ENCODE results near the gene YARS2. TPM values are rescaled to one million over a fixed set of nuclear protein-coding genes. Genes with fewer than 3 reads are reported as not detected.

YARS2 gene
- total RNA-seq, 1 experiment from 2014 or later, result 41.4 TPM

DNA sequence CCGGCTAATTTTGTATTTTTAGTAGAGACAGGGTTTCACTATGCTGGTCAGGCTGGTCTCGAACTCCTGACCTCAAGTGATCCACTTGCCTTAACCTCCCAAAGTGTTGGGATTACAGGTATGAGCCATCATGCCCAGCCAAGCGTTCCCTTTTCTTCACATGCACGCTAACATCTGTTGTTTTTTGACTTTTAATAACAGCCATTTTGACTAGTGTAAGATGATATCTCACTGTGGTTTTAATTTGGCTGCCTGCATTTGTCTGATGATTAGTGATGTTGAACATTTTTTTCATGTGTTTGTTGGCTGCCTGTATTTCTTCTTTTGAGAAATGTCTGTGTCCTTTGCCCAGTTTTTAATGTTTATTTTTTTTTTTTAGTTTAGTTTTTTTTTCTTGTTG lies 10.2 kb upstream of the YARS2 start:
- no peaks in the 10 kb centered on the region for H3K36me3 Mint-ChIP-seq (ENCODE audit: insufficient read depth in 1 of 3, low read depth in 3 of 3)
- H3K4me3 Mint-ChIP-seq, result no peak overlapping the region
- H3K27ac ChIP-seq (ENCODE audit: insufficient read length, low read depth, low read length), result no peak overlapping the region

More for the DNA sequence above, 10.2 kb upstream of the YARS2 start:
- DNase-seq, result no peak
- H2AK5ac ChIP-seq (ENCODE audit: insufficient read length, low read length), result no peak overlapping the region
- H3K18ac ChIP-seq (ENCODE audit: insufficient read length, low read depth, low read length), result no peak overlapping the region
- H3K14ac ChIP-seq (ENCODE audit: insufficient read depth, low read length), result no peak overlapping the region
- Mint-ChIP-seq H3K4me1 (peaks cover 2 to 4% of the 10 kb centered on the region in 2 experiments; a peak in 2 of 4 replicates), H3K9me3 (no peaks in the 10 kb centered on the region), H3K27ac (no peak overlapping the region), H3K27me3 (ENCODE audit: low read depth) (no peaks in the 10 kb centered on the region)
- H3K56ac ChIP-seq (ENCODE audit: insufficient read length, low read depth, low read length), result no peak overlapping the region
- no peak overlapping the region for H3T11ph ChIP-seq (ENCODE audit: low read length)
- no peaks in the 10 kb centered on the region for H3K23me2 ChIP-seq (ENCODE audit: insufficient read length, low read depth, low read length, poor library complexity, severe bottlenecking)
- TF ChIP-seq, protein P1, sequence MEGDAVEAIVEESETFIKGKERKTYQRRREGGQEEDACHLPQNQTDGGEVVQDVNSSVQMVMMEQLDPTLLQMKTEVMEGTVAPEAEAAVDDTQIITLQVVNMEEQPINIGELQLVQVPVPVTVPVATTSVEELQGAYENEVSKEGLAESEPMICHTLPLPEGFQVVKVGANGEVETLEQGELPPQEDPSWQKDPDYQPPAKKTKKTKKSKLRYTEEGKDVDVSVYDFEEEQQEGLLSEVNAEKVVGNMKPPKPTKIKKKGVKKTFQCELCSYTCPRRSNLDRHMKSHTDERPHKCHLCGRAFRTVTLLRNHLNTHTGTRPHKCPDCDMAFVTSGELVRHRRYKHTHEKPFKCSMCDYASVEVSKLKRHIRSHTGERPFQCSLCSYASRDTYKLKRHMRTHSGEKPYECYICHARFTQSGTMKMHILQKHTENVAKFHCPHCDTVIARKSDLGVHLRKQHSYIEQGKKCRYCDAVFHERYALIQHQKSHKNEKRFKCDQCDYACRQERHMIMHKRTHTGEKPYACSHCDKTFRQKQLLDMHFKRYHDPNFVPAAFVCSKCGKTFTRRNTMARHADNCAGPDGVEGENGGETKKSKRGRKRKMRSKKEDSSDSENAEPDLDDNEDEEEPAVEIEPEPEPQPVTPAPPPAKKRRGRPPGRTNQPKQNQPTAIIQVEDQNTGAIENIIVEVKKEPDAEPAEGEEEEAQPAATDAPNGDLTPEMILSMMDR (conservative IDR thresholded peaks at IDR 0.05), result no peak
- H3K4ac ChIP-seq (ENCODE audit: low read depth, low read length), result no peak overlapping the region
- no peak overlapping the region for H2BK12ac ChIP-seq (ENCODE audit: insufficient read length, low read depth, low read length)
- no peak overlapping the region for H2AFZ ChIP-seq (ENCODE audit: low read length)
- no peak overlapping the region for H3K9ac ChIP-seq (ENCODE audit: extremely low read depth, insufficient read length, low read length)
- no peak overlapping the region for H2BK5ac ChIP-seq (ENCODE audit: insufficient read length, low read length)
- H3K4me2 ChIP-seq (ENCODE audit: insufficient read depth, insufficient read length, low read length), result no peak overlapping the region
- H4K91ac ChIP-seq (ENCODE audit: insufficient read length, low read depth, low read length), result no peak overlapping the region
- no peak overlapping the region for H3K23ac ChIP-seq (ENCODE audit: insufficient read length, low read depth, low read length)
- H4K5ac ChIP-seq (ENCODE audit: insufficient read length, low read depth, low read length), result no peak overlapping the region
- no peaks in the 10 kb centered on the region for H3K79me2 ChIP-seq (ENCODE audit: insufficient read depth, low read length)
- no peak overlapping the region for H2BK20ac ChIP-seq (ENCODE audit: low read depth, low read length, poor library complexity, severe bottlenecking)
- WGBS (ENCODE audit: extremely low coverage, insufficient read length, low lambda C conversion rate), result no CpG with 5 or more reads among the region's 4 CpGs
- H3K9me3 ChIP-seq (ENCODE audit: control insufficient read depth, low read depth, low read length), result no peaks in the 10 kb centered on the region
- no peak overlapping the region for H2BK120ac ChIP-seq (ENCODE audit: low read depth, low read length, poor library complexity, severe bottlenecking)
- no peak overlapping the region for H4K8ac ChIP-seq (replicated peaks; ENCODE audit: insufficient read length, low read depth, low read length)
- H3K79me1 ChIP-seq (ENCODE audit: insufficient read depth, low read depth, low read length, poor library complexity, severe bottlenecking), result no peaks in the 10 kb centered on the region
- no peaks in the 10 kb centered on the region for H3K27me3 ChIP-seq (ENCODE audit: insufficient read depth, low read length)
- H3K4me1 ChIP-seq (ENCODE audit: insufficient read depth, low read length), result no peaks in the 10 kb centered on the region
- H4K20me1 ChIP-seq (ENCODE audit: control insufficient read depth, insufficient read depth, insufficient read length), result no peaks in the 10 kb centered on the region
- no peak overlapping the region for H2BK15ac ChIP-seq (ENCODE audit: low read depth, low read length)
